ENCODE measurements around the gene CEP112. TPM values are rescaled to one million over a fixed set of nuclear protein-coding genes. Genes with fewer than 3 reads are reported as not detected.

Gene CEP112
- total RNA-seq, 1 experiment from 2014 or later, result 9.5 TPM

DNA sequence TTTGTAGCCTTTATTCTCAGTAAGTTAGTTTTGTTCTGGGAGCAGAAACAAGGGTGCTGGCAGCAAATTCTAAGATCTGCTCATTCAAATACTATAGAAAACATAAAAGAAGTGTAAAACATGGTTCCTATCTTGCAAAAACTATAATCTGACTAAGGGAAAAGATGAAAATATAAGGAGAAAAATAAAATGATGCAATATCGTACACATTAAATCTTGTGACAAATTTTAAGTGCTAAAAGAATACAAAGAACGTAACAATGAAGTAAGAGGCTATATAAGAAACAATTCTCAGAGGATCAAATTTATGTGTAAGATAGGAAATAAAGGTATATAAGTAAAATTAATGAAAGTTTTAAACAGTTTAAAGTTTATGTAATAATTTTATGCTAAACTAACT lies 224.6 kb downstream of the CEP112 start:
- DNase-seq (ENCODE audit: low read depth, low spot score) (no peak), ATAC-seq (no peak)
- H3K27me3 ChIP-seq (ENCODE audit: control insufficient read depth, insufficient read depth, low read length), result no peaks in the 10 kb centered on the region
- H3K4me1 ChIP-seq (ENCODE audit: control insufficient read depth, insufficient read depth, low read length), result no peaks in the 10 kb centered on the region
- intact Hi-C loops (cut with micrococcal nuclease; ENCODE audit: unreplicated experiment), result no loop called here
- TF ChIP-seq REST (IDR thresholded peaks at IDR 0.05; ENCODE audit: insufficient read depth in 1 of 2, low read depth in 2 of 2, low read length in 1 of 2) (no peak), POLR2AphosphoS5 (IDR thresholded peaks at IDR 0.05; ENCODE audit: low read depth, low read length) (no peak)
- H3K4me3 ChIP-seq (ENCODE audit: low read depth in 2 of 2, low read length in 2 of 2), result no peak overlapping the region
- H3K9me3 ChIP-seq (ENCODE audit: control insufficient read depth, insufficient read depth, low read depth, low read length), result peaks cover 4% of the 10 kb centered on the region; the same call in 1 of the 2 replicates
- no peak overlapping the region for H3K27ac ChIP-seq (ENCODE audit: low read length)
- in situ Hi-C loops (cut with HindIII; ENCODE audit: low pct_unique_long_range_greater_than_20kb, low sequenced_read_pairs), result no loop called here
- ChIA-PET POLR2A (no interaction called here), CTCF (no interaction called here)
- BruUV-seq (replicated peaks), result no TSS peak
- no peaks in the 10 kb centered on the region for H3K36me3 ChIP-seq (ENCODE audit: control insufficient read depth, insufficient read depth, low read length)

DNA sequence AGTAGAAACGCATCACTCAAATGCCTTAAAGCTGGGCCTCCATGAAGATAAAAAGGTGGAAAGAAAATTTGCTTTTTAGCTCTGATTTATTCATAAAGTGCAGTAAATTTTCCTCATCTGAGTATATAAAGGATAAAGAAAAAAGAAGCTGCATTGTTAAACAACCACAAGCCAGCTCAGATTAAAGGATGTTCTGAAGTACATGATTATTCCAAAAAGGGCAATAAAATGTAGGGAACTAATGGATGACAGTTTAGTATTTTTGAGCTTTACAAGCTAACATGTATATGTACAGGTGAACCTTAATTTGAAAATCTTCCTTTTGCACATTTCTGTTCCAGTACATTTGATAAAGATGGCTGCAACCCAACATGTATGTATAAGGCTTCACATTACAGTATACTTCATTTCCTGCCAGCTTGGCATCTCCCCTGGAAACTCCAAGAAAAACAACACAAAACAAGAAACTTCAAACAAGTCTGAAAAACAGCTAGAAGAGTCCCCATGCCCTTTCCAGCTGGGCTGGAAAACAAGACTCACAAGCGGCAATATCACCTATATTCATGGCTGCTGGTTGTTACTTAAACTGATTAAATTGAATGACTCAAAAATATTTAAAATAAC lies 225.7 kb downstream of the CEP112 start:
- no peak overlapping the region for H3K27ac ChIP-seq (ENCODE audit: low read length)
- TF ChIP-seq, protein P1, sequence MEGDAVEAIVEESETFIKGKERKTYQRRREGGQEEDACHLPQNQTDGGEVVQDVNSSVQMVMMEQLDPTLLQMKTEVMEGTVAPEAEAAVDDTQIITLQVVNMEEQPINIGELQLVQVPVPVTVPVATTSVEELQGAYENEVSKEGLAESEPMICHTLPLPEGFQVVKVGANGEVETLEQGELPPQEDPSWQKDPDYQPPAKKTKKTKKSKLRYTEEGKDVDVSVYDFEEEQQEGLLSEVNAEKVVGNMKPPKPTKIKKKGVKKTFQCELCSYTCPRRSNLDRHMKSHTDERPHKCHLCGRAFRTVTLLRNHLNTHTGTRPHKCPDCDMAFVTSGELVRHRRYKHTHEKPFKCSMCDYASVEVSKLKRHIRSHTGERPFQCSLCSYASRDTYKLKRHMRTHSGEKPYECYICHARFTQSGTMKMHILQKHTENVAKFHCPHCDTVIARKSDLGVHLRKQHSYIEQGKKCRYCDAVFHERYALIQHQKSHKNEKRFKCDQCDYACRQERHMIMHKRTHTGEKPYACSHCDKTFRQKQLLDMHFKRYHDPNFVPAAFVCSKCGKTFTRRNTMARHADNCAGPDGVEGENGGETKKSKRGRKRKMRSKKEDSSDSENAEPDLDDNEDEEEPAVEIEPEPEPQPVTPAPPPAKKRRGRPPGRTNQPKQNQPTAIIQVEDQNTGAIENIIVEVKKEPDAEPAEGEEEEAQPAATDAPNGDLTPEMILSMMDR (IDR thresholded peaks at IDR 0.05), result no peak
- TF ChIP-seq REST (IDR thresholded peaks at IDR 0.05; ENCODE audit: insufficient read depth in 1 of 2, low read depth in 2 of 2, low read length in 1 of 2) (no peak), SIN3A (IDR thresholded peaks at IDR 0.05; ENCODE audit: borderline replicate concordance, insufficient read depth, low read depth, low read length) (no peak), POLR2AphosphoS5 (IDR thresholded peaks at IDR 0.05; ENCODE audit: low read depth, low read length) (no peak), TCF7L2 (IDR thresholded peaks at IDR 0.05; ENCODE audit: low read depth, low read length) (no peak)
- H3K9me3 ChIP-seq (ENCODE audit: control insufficient read depth, insufficient read depth, low read depth, low read length), result peaks cover 4% of the 10 kb centered on the region; the same call in 1 of the 2 replicates
- ChIA-PET POLR2A (no interaction called here), CTCF (no interaction called here)
- no TSS peak for BruUV-seq (replicated peaks)
- no peaks in the 10 kb centered on the region for H3K27me3 ChIP-seq (ENCODE audit: control insufficient read depth, insufficient read depth, low read length)
- H3K4me3 ChIP-seq (ENCODE audit: low read depth in 2 of 2, low read length in 2 of 2), result no peak overlapping the region
- no peaks in the 10 kb centered on the region for H3K36me3 ChIP-seq (ENCODE audit: control insufficient read depth, insufficient read depth, low read length)
- no peak for DNase-seq (ENCODE audit: low read depth, low spot score)
- no peak for ATAC-seq
- H3K4me1 ChIP-seq (ENCODE audit: control insufficient read depth, insufficient read depth, low read length), result no peaks in the 10 kb centered on the region
- in situ Hi-C loops (cut with HindIII; ENCODE audit: low pct_unique_long_range_greater_than_20kb, low sequenced_read_pairs), result no loop called here
- intact Hi-C loops (cut with micrococcal nuclease; ENCODE audit: unreplicated experiment), result no loop called here
